Right lobe of liver (tissue), 4 donors: ENCODE measurements around the gene SLC24A3.

Source experiments
- CTCF ChIP-seq, 4 donors: fragments of 200-600 bp in 3 of 4; fragments of 450-650 bp in 1 of 4; IDR thresholded peaks; one replicate each; pipeline versions ENCODE4 v1.5.1 to v1.8.0; 2016 to 2022; ENCODE audit warnings: antibody characterized with exemption in 4 of 4, mild to moderate bottlenecking in 2 of 4
- POLR2A ChIP-seq: fragments of 450-650 bp; IDR thresholded peaks from one replicate; pipeline ENCODE4 v1.6.1; 2017; ENCODE audit warnings: antibody characterized with exemption, mild to moderate bottlenecking
- donor health status: DM: no; HTN: no; CAD: no.
- donor health status: DM: no; HTN: no; CAD: no.
- donor health status: DM: no; HTN: yes; CAD: no.

GRCh38 chr20:19549896-19550295 lies 337.5 kb downstream of the SLC24A3 start:
- TF ChIP-seq CTCF (IDR thresholded peaks at IDR 0.05) = no peak
- no peak for TF ChIP-seq POLR2A
